RWPE2 (cell line): ENCODE results near the gene CYP2E1.

ENCODE experiments used
- ATAC-seq: fragments of 200-7000 bp; cut with Tn5 transposase; 3 replicates; pipeline ENCODE4 v1.9.1; 2021; ENCODE audit warnings: low read depth
- DNase-seq: peaks from one replicate; pipeline ENCODE4 v3.0.0-alpha.2; 2020; ENCODE audit warnings: low spot score
- H3K27ac ChIP-seq: fragments of 450-650 bp; 2 replicates; pipeline ENCODE4 v1.5.1; 2017; ENCODE audit warnings: mild to moderate bottlenecking; ENCODE audit not compliant: poor library complexity, severe bottlenecking
- H3K27me3 ChIP-seq: fragments of 250-450 bp; sonication (Bioruptor Pico); 2 replicates; pipeline ENCODE4 v1.5.1; 2021; ENCODE audit warnings: mild to moderate bottlenecking, moderate library complexity; ENCODE audit not compliant: insufficient read depth, poor library complexity, severe bottlenecking
- H3K36me3 ChIP-seq: fragments of 250-450 bp; sonication (Bioruptor Pico); 2 replicates; pipeline ENCODE4 v1.5.1; 2020; ENCODE audit warnings: low read depth, mild to moderate bottlenecking, moderate library complexity
- H3K4me1 ChIP-seq: fragments of 250-450 bp; sonication (Bioruptor Pico); 2 replicates; pipeline ENCODE4 v1.5.1; 2021; ENCODE audit warnings: mild to moderate bottlenecking, moderate library complexity; ENCODE audit not compliant: insufficient read depth, poor library complexity, severe bottlenecking
- H3K4me3 ChIP-seq: fragments of 250-450 bp; sonication (Bioruptor Pico); 2 replicates; pipeline ENCODE4 v1.5.1; 2021; ENCODE audit warnings: mild to moderate bottlenecking, moderate library complexity; ENCODE audit not compliant: severe bottlenecking
- H3K9me3 ChIP-seq: fragments of 250-450 bp; sonication (Bioruptor Pico); 2 replicates; pipeline ENCODE4 v1.5.1; 2021; ENCODE audit warnings: mild to moderate bottlenecking, moderate library complexity; ENCODE audit not compliant: severe bottlenecking
- CTCF ChIP-seq: fragments of 450-650 bp; IDR thresholded peaks from one replicate; pipeline ENCODE4 v1.5.1; 2017; ENCODE audit warnings: mild to moderate bottlenecking, moderate library complexity; ENCODE audit not compliant: poor library complexity, severe bottlenecking

CYP2E1 gene

GRCh38 chr10:133528845-133529575 lies 1.8 kb downstream of the CYP2E1 start:
- no peak for TF ChIP-seq CTCF
- Histone ChIP-seq H3K4me3 (no peak overlapping the region), H3K9me3 (no peaks in the 10 kb centered on the region), H3K27ac (no peak overlapping the region), H3K27me3 (peaks cover 70% of the 10 kb centered on the region), H3K36me3 (no peaks in the 10 kb centered on the region), H3K4me1 (no peaks in the 10 kb centered on the region)
- no peak for DNase-seq
- peak; percentile 35; the same call in 2 of the 3 replicates for ATAC-seq

- no peak overlapping the region for H3K27ac ChIP-seq
- H3K4me1 ChIP-seq: no peaks in the 10 kb centered on the region
- no peaks in the 10 kb centered on the region for H3K9me3 ChIP-seq
- peaks cover 70% of the 10 kb centered on the region for H3K27me3 ChIP-seq
- DNase-seq: no peak
- no peak for ATAC-seq
- no peak overlapping the region for H3K4me3 ChIP-seq
- no peak for TF ChIP-seq CTCF
- H3K36me3 ChIP-seq: no peaks in the 10 kb centered on the region
These were observed 2.4 kb downstream of the CYP2E1 start for GRCh38 chr10:133529576-133529946.

GRCh38 chr10:133530506-133530905 lies 3.3 kb downstream of the CYP2E1 start:
- Histone ChIP-seq H3K4me1 (no peaks in the 10 kb centered on the region), H3K27ac (no peak overlapping the region), H3K4me3 (no peak overlapping the region), H3K9me3 (no peaks in the 10 kb centered on the region), H3K27me3 (peaks cover 70% of the 10 kb centered on the region), H3K36me3 (no peaks in the 10 kb centered on the region)
- ATAC-seq (no peak), DNase-seq (no peak)
- no peak for TF ChIP-seq CTCF

- Histone ChIP-seq H3K9me3 (no peaks in the 10 kb centered on the region), H3K4me3 (no peak overlapping the region), H3K27me3 (peaks cover 47% of the 10 kb centered on the region), H3K36me3 (no peaks in the 10 kb centered on the region), H3K4me1 (no peaks in the 10 kb centered on the region), H3K27ac (no peak overlapping the region)
- DNase-seq: no peak
- ATAC-seq: no peak
- no peak for TF ChIP-seq CTCF
These were observed 5.7 kb downstream of the CYP2E1 start for GRCh38 chr10:133532871-133533270.

- no peak for ATAC-seq
- no peaks in the 10 kb centered on the region for H3K9me3 ChIP-seq
- H3K27ac ChIP-seq: no peak overlapping the region
These were observed 7.3 kb downstream of the CYP2E1 start for GRCh38 chr10:133534417-133534816.

More at GRCh38 chr10:133534417-133534816, 7.3 kb downstream of the CYP2E1 start:
- H3K36me3 ChIP-seq: no peaks in the 10 kb centered on the region
- TF ChIP-seq CTCF: no peak
- no peak overlapping the region for H3K4me3 ChIP-seq
- H3K27me3 ChIP-seq: peaks cover 32% of the 10 kb centered on the region
- H3K4me1 ChIP-seq: no peaks in the 10 kb centered on the region
- no peak for DNase-seq
